T-helper 1 cell treated with Interleukin-12 subunit alpha and Interleukin-12 subunit beta and Interleukin-4 antibody, amounts not matched to agents 30 ng/mL and 1 ng/mL, for 36 hours (primary cell): ENCODE data around the gene TUBGCP3. TPM values are rescaled to one million over a fixed set of nuclear protein-coding genes. Genes with fewer than 3 reads are reported as not detected.
"Not testable (repeated sequence)": the region's sequence is repeated elsewhere in the genome, so short reads cannot be mapped to it uniquely, and the experiment has no call there.

Experiments
- intact Hi-C: fragments of 100-400 bp; cut with micrococcal nuclease; formaldehyde crosslinking; loops from one replicate; pipeline ENCODE4 v1.15.1; 2024
- total RNA-seq: library from RNA; stranded (reverse); gene quantifications from 2 replicates; pipeline ENCODE4 v1.2.3, GENCODE V29; 2022

TUBGCP3 gene
- total RNA-seq, 1 donor from 2014 or later = 63.9 TPM

GRCh38 chr13:112486386-112487126 is 101.4 kb downstream of the TUBGCP3 start:
- intact Hi-C loops = no loop called here

DNA sequence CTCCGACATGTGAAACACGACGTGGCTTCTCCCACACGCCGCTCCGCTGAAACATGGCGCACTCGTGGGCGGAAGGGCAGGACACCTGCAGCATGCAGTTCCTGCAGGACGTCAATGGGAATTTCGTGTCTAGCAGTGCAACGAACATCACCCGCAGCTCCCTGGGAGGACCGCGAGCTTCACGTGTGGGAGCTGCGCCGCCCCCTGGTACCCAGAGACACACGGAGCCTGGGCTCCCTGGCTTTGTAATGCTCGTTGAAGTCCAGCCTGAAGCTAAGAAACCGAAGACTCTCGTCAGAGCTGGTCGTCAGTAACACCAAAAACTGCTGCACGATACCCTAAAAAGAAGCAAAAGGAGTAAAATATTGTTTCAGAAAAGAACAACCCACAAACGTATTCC is 102.1 kb downstream of the TUBGCP3 start:
- intact Hi-C loops = not testable (repeated sequence)

- intact Hi-C loops = no loop called here
These were observed 104.7 kb downstream of the TUBGCP3 start for GRCh38 chr13:112483299-112483698.

GRCh38 chr13:112481458-112481857 is 106.5 kb downstream of the TUBGCP3 start:
- intact Hi-C loops = no loop called here

- intact Hi-C loops = no loop called here
These were observed 108.6 kb downstream of the TUBGCP3 start for GRCh38 chr13:112479389-112479788.

DNA sequence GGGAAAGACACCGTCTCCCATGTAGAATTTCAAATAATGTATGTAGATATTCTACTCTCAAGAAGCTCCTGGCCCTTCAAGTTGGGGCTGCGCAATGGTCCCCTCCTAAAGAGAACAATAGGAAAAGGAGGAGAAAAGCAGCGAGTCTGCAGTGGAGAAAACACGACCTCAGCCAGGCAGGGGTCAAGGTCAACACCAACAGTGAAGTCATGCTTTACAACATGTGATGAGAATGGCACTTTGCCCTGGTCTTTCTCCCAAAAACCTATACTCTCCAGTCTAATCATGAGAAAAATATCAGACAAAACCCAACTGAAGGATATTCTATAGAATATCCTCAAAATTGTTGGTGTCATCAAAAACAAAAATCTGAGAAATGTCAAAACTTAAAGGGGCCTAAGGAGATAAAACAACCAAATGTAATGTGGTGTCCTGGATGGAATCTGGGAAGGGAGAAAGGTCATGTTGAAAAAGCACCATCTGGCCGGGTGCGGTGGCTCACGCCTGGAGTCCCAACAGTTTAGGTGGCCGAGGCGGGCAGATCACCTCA is 110.8 kb downstream of the TUBGCP3 start:
- intact Hi-C loops = no loop called here

DNA sequence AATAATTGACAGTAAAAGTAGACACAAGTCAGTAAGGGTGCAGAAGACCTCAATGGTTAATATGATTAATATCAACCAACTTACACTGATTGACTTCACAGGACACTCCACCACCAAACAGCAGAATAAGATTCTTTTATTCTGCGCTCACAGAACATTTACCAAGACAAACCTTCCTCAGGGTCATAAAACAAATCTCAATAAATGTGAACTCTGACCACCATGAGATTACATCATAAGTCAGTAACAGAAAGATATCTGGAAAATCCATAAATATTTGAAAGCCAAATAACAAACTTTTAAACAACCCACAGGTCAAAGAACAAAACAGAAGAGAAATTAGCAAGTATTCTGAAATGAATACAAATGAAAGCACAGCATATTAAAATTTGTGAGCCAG is 112.1 kb downstream of the TUBGCP3 start:
- intact Hi-C loops = no loop called here

- intact Hi-C loops = no loop called here
These were observed 113.1 kb downstream of the TUBGCP3 start for GRCh38 chr13:112474869-112475268.

DNA sequence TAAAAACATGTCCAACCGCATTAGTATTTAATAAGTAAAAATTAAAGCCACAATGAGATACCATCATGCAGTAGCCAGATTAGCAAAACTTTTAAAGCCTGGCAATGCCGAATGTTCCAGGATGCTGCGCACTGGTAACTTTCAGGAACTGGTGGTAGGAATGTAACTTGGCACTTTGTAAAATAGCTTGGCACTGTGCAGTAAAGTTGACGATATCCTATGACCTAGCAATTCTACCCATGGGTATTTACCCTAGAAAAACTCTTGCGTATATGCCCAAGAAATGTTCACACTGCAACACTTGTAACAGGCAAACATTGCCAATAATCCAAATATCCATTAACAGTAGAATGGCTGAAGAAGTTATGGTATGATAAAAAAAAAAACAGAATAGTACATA is 114.1 kb downstream of the TUBGCP3 start:
- intact Hi-C loops = no loop called here

- intact Hi-C loops = no loop called here
These were observed 118.7 kb downstream of the TUBGCP3 start for GRCh38 chr13:112469071-112469745.

DNA sequence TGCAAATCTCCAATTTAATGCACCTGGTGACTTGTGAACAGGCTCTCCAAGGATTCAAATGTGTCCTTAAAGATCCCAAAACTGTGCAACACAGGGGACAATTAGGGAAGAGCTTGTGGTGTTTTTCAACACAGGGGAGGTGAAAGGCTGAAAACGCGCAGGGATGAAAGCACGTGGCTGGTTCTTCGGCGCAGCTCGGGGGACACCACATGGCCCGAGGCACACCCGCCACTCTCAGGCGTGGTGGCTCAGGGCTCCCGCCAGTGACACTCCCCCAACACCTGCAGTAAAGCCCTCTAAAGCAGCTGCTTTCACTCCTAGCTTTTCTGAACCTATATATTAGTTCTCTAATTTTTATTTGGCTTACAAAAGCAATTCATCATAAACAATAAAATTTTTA is 119.9 kb downstream of the TUBGCP3 start:
- intact Hi-C loops = no loop called here

DNA sequence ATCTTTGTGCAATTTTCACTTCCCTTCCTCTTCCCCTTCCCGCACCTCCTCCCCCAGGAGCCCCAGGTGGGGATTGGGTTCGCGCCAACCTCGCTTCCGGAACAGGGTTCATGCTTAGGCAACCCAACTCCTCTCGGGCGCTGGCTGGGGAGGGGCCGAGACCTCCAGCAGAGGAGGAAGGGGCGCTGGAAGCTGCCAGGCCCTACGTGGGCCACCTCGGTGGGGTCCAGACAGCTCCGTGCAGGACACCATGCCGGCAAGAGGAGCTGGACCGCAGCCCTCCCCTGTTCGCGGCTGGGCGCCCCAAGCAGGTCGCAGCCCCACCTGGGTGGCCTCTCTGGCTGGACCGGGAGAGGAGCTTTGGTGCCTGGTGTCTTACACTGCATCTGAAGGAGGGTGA is 120.7 kb downstream of the TUBGCP3 start:
- intact Hi-C loops = no loop called here

- intact Hi-C loops = no loop called here
These were observed 121.6 kb downstream of the TUBGCP3 start for GRCh38 chr13:112466132-112467058.

GRCh38 chr13:112465251-112466131 is 122.5 kb downstream of the TUBGCP3 start:
- intact Hi-C loops = no loop called here

DNA sequence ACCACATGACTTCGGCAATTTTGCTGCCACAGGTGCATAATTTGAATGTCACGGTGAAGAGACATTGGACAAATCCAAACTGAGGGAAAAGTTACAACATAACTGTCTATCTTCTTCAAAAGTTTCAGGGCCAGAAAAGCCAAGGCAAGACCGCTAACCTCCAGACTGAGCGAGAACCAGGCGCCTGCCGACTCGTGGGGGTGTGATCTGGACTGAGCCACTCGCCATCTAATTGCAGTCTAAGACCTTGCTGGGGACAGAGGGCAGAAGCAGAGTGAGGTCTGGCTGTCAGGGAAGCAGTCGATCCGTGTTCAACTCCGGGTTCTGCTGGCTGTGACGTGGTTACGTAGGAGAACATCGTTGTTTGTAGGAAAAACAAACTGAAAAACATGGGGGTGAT is 123.2 kb downstream of the TUBGCP3 start:
- intact Hi-C loops = no loop called here

- intact Hi-C loops = no loop called here
These were observed 125.5 kb downstream of the TUBGCP3 start for GRCh38 chr13:112462408-112462807.

GRCh38 chr13:112457485-112457884 is 130.5 kb downstream of the TUBGCP3 start:
- intact Hi-C loops = no loop called here

DNA sequence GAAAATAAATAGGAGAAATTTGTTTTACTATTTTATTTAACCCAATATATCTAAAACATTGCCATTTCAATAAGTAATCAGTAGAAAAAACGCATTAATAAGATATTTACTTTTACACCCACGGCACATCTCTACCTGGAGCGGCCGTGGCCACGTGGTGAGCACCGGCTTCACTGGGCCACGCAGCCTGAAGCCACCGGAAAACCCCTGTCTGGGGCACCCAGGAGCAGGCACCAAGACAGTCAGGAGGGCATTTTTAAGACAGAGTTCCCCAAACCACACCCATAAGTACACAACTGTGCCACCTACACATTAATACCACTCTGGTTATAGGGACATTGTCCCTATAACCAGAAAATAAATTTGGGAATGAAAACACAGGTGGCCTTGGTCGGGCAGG is 130.9 kb downstream of the TUBGCP3 start:
- intact Hi-C loops = no loop called here

DNA sequence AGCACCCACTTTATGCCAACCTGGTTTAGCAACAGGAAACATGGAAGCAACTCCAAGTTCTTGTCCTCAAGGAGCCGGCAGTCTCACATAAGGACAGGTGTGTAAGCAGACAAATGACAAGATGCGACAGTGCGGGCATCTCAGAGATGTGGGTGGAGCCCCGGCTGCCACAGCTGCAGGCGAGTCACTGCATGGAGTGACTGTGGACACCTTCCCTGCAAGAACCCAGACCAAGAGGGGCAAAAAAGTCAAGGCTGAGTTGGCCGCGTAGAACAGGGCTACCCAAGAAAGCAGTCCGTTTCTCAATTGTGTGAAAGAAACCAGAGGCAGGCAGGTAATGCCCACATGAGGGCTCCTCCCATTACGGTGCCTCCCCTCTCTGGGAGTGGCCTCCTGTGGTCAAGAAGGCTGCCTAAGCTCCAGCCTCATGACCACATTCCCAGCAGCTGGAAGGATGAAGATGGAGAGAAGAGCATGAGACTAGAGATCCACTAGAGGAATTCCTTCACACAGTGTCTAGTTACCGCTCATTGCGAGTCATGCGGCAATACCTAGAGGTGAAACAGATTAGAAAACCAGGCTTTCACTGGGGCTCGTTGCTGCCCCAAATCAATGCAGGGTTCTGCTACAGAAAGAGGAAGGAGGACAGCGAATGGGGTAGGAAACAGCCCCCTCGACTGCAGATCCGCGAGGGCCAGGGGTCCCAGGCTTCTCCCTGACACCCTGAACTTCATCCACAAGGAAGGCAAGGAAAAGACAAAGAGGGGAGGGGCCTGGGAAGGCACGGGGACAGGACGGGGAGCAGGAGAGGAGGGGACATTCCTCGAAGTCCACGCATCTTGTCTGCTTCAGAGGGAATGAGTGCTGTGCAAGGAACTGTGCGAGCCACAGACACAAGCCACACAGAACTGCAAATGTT is 131.6 kb downstream of the TUBGCP3 start:
- intact Hi-C loops = no loop called here
